Caco-2 (cell line): ENCODE results near the gene ZNF783. TPM values are rescaled to one million over a fixed set of nuclear protein-coding genes. Genes with fewer than 3 reads are reported as not detected.

Experiments used
- BruUV-seq: library from RNA; stranded (reverse); fragments of 400-500 nt; replicated peaks from 2 replicates; lab custom pipeline; 2021; lab: Mats Ljungman, UMichigan
- CTCF ChIA-PET: fragments of 300-600 bp; sonication (Branson Sonifier 250); formaldehyde crosslinking; loops from one replicate; lab custom pipeline; 2022; ENCODE audit warnings: antibody characterized with exemption; lab: Charles Lee
- POLR2A ChIA-PET: fragments of 300-600 bp; sonication (Branson Sonifier 250); formaldehyde crosslinking; loops from one replicate; lab custom pipeline; 2022; ENCODE audit warnings: antibody characterized with exemption; lab: Charles Lee
- DNase-seq, 2 experiments: peaks; one replicate each; pipeline versions ENCODE4 v3.0.0 to v3.0.0-alpha.2; 2020 to 2022
- H3K27me3 ChIP-seq: replicated peaks from 2 replicates; pipeline ENCODE4 v1.6.0; 2011; ENCODE audit warnings: low read length; ENCODE audit not compliant: control insufficient read depth, insufficient read depth
- H3K36me3 ChIP-seq: 2 replicates; pipeline ENCODE4 v1.5.1; 2011; ENCODE audit warnings: low read length; ENCODE audit not compliant: control insufficient read depth, insufficient read depth
- H3K4me1 ChIP-seq: fragments of 250-450 bp; sonication (Bioruptor Pico); 2 replicates; pipeline ENCODE4 v1.5.1; 2020; ENCODE audit warnings: mild to moderate bottlenecking
- H3K4me3 ChIP-seq: 2 replicates; pipeline ENCODE4 v1.5.1; 2011; ENCODE audit warnings: low read depth, mild to moderate bottlenecking, control low read depth, low read length
- H3K9me3 ChIP-seq: fragments of 250-450 bp; sonication (Bioruptor Pico); 2 replicates; pipeline ENCODE4 v1.5.1; 2020; ENCODE audit warnings: mild to moderate bottlenecking, moderate library complexity
- H3K27ac Mint-ChIP-seq: one replicate; pipeline ENCODE4 v1.8.0; 2022; ENCODE audit warnings: mixed read lengths; ENCODE audit not compliant: unreplicated experiment
- H3K27me3 Mint-ChIP-seq: one replicate; pipeline ENCODE4 v1.8.0; 2022; ENCODE audit warnings: mixed read lengths; ENCODE audit not compliant: insufficient read depth, unreplicated experiment
- H3K36me3 Mint-ChIP-seq: one replicate; pipeline ENCODE4 v1.8.0; 2022; ENCODE audit warnings: mild to moderate bottlenecking, mixed read lengths; ENCODE audit not compliant: insufficient read depth, unreplicated experiment
- H3K4me1 Mint-ChIP-seq: one replicate; pipeline ENCODE4 v1.8.0; 2022; ENCODE audit warnings: low read depth, mixed read lengths; ENCODE audit not compliant: unreplicated experiment
- H3K4me3 Mint-ChIP-seq: one replicate; pipeline ENCODE4 v1.8.0; 2022; ENCODE audit warnings: mild to moderate bottlenecking, moderate library complexity, mixed read lengths; ENCODE audit not compliant: unreplicated experiment
- H3K9me3 Mint-ChIP-seq: one replicate; pipeline ENCODE4 v1.8.0; 2022; ENCODE audit warnings: mixed read lengths; ENCODE audit not compliant: unreplicated experiment
- CTCF ChIP-seq, 2 experiments: fragments of 200-600 bp in 1 of 2; IDR thresholded peaks; 1 replicate in 1 of 2; 2 replicates in 1 of 2; pipeline versions ENCODE4 v1.5.1 to v1.8.0; 2011 to 2022; ENCODE audit warnings: antibody characterized with exemption in 1 of 2, control low read depth in 1 of 2, inconsistent platforms in 1 of 2, low read depth in 1 of 2, low read length in 1 of 2, mild to moderate bottlenecking in 1 of 2, moderate library complexity in 1 of 2; ENCODE audit not compliant: insufficient read depth in 1 of 2, severe bottlenecking in 1 of 2, unreplicated experiment in 1 of 2
- intact Hi-C: fragments of 100-400 bp; cut with micrococcal nuclease; formaldehyde crosslinking; loops from one replicate; pipeline ENCODE4 v1.10.0; 2022; ENCODE audit not compliant: unreplicated experiment
- total RNA-seq: library from RNA; stranded (reverse); gene quantifications from 2 replicates; pipeline ENCODE4 v1.2.3, GENCODE V29; 2022

ZNF783 gene
- total RNA-seq, 1 experiment from 2014 or later, result 27.3 TPM

DNA sequence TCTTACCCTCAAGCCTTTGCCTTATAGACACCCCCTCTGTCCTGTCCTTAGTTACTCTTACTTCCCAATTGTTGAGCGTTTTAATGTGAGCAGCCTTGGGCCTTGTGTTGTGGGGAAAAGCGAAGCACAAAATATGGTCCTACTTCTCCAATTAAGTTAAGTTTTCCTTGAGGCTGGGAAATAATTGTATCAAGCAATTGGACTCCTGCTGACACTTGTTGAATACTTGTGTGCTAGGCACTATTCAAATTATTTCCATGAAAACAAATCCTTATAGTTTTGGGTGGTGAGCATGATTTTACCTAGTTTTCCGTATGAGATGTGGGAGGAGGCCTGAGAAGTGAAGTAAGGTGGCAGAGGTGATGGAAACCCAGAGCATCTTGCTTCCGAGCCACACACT, 5.4 kb upstream of the ZNF783 start:
- Mint-ChIP-seq H3K9me3 (no peaks in the 10 kb centered on the region), H3K36me3 (peaks cover 10% of the 10 kb centered on the region), H3K27ac (no peak overlapping the region), H3K27me3 (no peaks in the 10 kb centered on the region), H3K4me3 (no peak overlapping the region), H3K4me1 (no peaks in the 10 kb centered on the region)
- Histone ChIP-seq H3K9me3 (no peaks in the 10 kb centered on the region), H3K4me1 (no peaks in the 10 kb centered on the region), H3K4me3 (no peak overlapping the region), H3K36me3 (no peaks in the 10 kb centered on the region; the same call in 1 of the 2 replicates), H3K27me3 (no peaks in the 10 kb centered on the region)
- CTCF ChIA-PET, result no interaction called here
- no peak for DNase-seq
- POLR2A ChIA-PET, result no interaction called here
- no TSS peak for BruUV-seq
- TF ChIP-seq CTCF (IDR thresholded peaks at IDR 0.05; ENCODE audit: insufficient read depth in 1 of 2, low read depth in 1 of 2, low read length in 1 of 2, severe bottlenecking in 1 of 2, unreplicated experiment in 1 of 2), result no peak
- intact Hi-C loops, result no loop called here

- no peaks in the 10 kb centered on the region for H3K4me1 Mint-ChIP-seq
- H3K4me1 ChIP-seq, result no peaks in the 10 kb centered on the region
- BruUV-seq, result no TSS peak
- no peaks in the 10 kb centered on the region for H3K9me3 ChIP-seq
- no peaks in the 10 kb centered on the region for H3K9me3 Mint-ChIP-seq
- no peak overlapping the region for H3K4me3 Mint-ChIP-seq
- no peaks in the 10 kb centered on the region; the same call in 1 of the 2 replicates for H3K36me3 ChIP-seq
- no peaks in the 10 kb centered on the region for H3K27me3 Mint-ChIP-seq
- no peak overlapping the region for H3K27ac Mint-ChIP-seq
- H3K4me3 ChIP-seq, result no peak overlapping the region
- ChIA-PET CTCF (no interaction called here), POLR2A (interaction anchor here (0.6 kb wide), 1 partner anchor 20 kb away, joined by 3 read pairs; no protein-coding TSS in a partner anchor)
- H3K36me3 Mint-ChIP-seq, result peaks cover 11% of the 10 kb centered on the region
- H3K27me3 ChIP-seq, result no peaks in the 10 kb centered on the region
- TF ChIP-seq CTCF (IDR thresholded peaks at IDR 0.05; ENCODE audit: insufficient read depth in 1 of 2, low read depth in 1 of 2, low read length in 1 of 2, severe bottlenecking in 1 of 2, unreplicated experiment in 1 of 2), result no peak
- intact Hi-C loops, result no loop called here
- no peak for DNase-seq
Observed at GRCh38 chr7:149257146-149257545, 4.8 kb upstream of the ZNF783 start.

DNA sequence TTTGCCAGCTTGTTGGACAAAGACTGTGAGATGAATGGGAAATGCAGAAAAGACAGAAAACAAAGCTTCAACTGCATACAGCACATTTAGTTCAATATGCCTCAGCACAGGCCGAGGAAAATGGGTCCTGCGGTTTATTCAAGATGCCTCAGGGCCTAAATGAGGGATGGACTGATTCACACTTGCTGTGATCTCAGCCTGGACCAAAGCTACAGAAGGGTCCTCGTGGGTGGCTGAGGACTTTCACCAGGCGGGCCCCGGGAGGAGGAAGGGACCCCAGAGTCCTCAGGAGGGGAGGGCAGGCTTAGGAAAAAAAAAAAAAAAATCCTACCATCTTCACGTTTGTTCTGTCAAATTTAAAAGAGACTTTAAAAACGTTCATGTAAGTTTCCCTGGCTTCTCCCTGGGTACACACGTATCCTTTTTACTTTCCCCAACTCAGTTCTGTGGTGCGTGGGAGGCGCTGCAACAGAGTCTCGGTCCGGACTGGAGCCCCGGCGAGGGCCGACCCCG, 624 bp upstream of the ZNF783 start:
- intact Hi-C loops, result loop anchor here (5.0 kb wide), 1 partner anchor 161 kb away; no protein-coding TSS in a partner anchor
- H3K36me3 ChIP-seq, result peaks cover 3% of the 10 kb centered on the region
- no peak for TF ChIP-seq CTCF (IDR thresholded peaks at IDR 0.05; ENCODE audit: insufficient read depth in 1 of 2, low read depth in 1 of 2, low read length in 1 of 2, severe bottlenecking in 1 of 2, unreplicated experiment in 1 of 2)
- H3K4me3 Mint-ChIP-seq, result peak overlapping the region; percentile 84
- peaks cover 8% of the 10 kb centered on the region for H3K4me1 Mint-ChIP-seq
- peak overlapping the region; percentile 65 for H3K4me3 ChIP-seq
- peak overlapping the region; percentile 94 for H3K27ac Mint-ChIP-seq
- H3K9me3 Mint-ChIP-seq, result no peaks in the 10 kb centered on the region
- peaks cover 30% of the 10 kb centered on the region for H3K36me3 Mint-ChIP-seq
- no peaks in the 10 kb centered on the region for H3K27me3 Mint-ChIP-seq
- no peak for DNase-seq
- H3K9me3 ChIP-seq, result no peaks in the 10 kb centered on the region
- H3K27me3 ChIP-seq, result no peaks in the 10 kb centered on the region
- BruUV-seq, result no TSS peak
- no peaks in the 10 kb centered on the region for H3K4me1 ChIP-seq
- ChIA-PET POLR2A (interaction anchor here (0.5 to 1.4 kb wide), 5 partner anchors 9 to 66 kb away, joined by 3 to 16 read pairs (median 4); partner anchors contain the start of gene ZNF282), CTCF (interaction anchor here (0.9 to 3.1 kb wide), 9 partner anchors 9 to 199 kb away, joined by 3 to 35 read pairs (median 4); partner anchors contain the start of gene ZNF282)
